ENCODE results near the gene ZNF219.
A peak's percentile ranks its signal among the peaks of the same experiment; 100 is the strongest.

The ZNF219 gene

GRCh38 chr14:21088687-21089086 lies 9.8 kb downstream of the ZNF219 start:
- DNase-seq (ENCODE audit: low read depth in 1 of 2, low spot score in 1 of 2): no peak

- DNase-seq (ENCODE audit: low read depth in 1 of 2, low spot score in 1 of 2): peak in 1 of 2 donors; percentile 32
Observed at GRCh38 chr14:21087294-21088091, 11.0 kb downstream of the ZNF219 start.

- DNase-seq (ENCODE audit: low read depth in 1 of 2, low spot score in 1 of 2): no peak
Observed at GRCh38 chr14:21086908-21087293, 11.6 kb downstream of the ZNF219 start.

GRCh38 chr14:21084998-21085853 lies 13.2 kb downstream of the ZNF219 start:
- no peak for DNase-seq (ENCODE audit: low read depth in 1 of 2, low spot score in 1 of 2)

GRCh38 chr14:21084396-21084795 lies 14.1 kb downstream of the ZNF219 start:
- no peak for DNase-seq (ENCODE audit: low read depth in 1 of 2, low spot score in 1 of 2)

- DNase-seq (ENCODE audit: low read depth in 1 of 2, low spot score in 1 of 2): no peak
Observed at GRCh38 chr14:21083565-21084325, 14.7 kb downstream of the ZNF219 start.

GRCh38 chr14:21081521-21082142 lies 16.8 kb downstream of the ZNF219 start:
- no peak for DNase-seq (ENCODE audit: low read depth in 1 of 2, low spot score in 1 of 2)

- no peak for DNase-seq (ENCODE audit: low read depth in 1 of 2, low spot score in 1 of 2)
Observed at GRCh38 chr14:21078726-21079125, 19.7 kb downstream of the ZNF219 start.

GRCh38 chr14:21078287-21078686 lies 20.2 kb downstream of the ZNF219 start:
- DNase-seq (ENCODE audit: low read depth in 1 of 2, low spot score in 1 of 2): no peak

GRCh38 chr14:21077672-21078071 lies 20.8 kb downstream of the ZNF219 start:
- DNase-seq (ENCODE audit: low read depth in 1 of 2, low spot score in 1 of 2): no peak

GRCh38 chr14:21075719-21076437 lies 22.6 kb downstream of the ZNF219 start:
- no peak for DNase-seq (ENCODE audit: low read depth in 1 of 2, low spot score in 1 of 2)

- no peak for DNase-seq (ENCODE audit: low read depth in 1 of 2, low spot score in 1 of 2)
Observed at GRCh38 chr14:21074398-21075272, 23.8 kb downstream of the ZNF219 start.

- no peak for DNase-seq (ENCODE audit: low read depth in 1 of 2, low spot score in 1 of 2)
Observed at GRCh38 chr14:21073921-21074320, 24.5 kb downstream of the ZNF219 start.

- DNase-seq (ENCODE audit: low read depth in 1 of 2, low spot score in 1 of 2): no peak
Observed at GRCh38 chr14:21072781-21073339, 25.6 kb downstream of the ZNF219 start.

GRCh38 chr14:21072031-21072473 lies 26.4 kb downstream of the ZNF219 start:
- no peak for DNase-seq (ENCODE audit: low read depth in 1 of 2, low spot score in 1 of 2)

- no peak for DNase-seq (ENCODE audit: low read depth in 1 of 2, low spot score in 1 of 2)
Observed at GRCh38 chr14:21071225-21072030, 27.0 kb downstream of the ZNF219 start.

GRCh38 chr14:21070610-21071224 lies 27.7 kb downstream of the ZNF219 start:
- DNase-seq (ENCODE audit: low read depth in 1 of 2, low spot score in 1 of 2): no peak

All from stimulated activated CD4-positive, alpha-beta T cell treated with anti-CD3 and anti-CD28 coated beads, Interleukin-15, amount 100 ng/mL, for 1 hour (primary cell).